NCI-H1436 treated with DMSO at 0.1 percent for 48 hours (cell line): Measurements from ENCODE around the gene MAN2B2.
"Not testable (repeated sequence)": the region's sequence is repeated elsewhere in the genome, so short reads cannot be mapped to it uniquely, and the experiment has no call there.

Experiments used
- DNase-seq: peaks from one replicate; lab custom pipeline; 2025; lab: John Stamatoyannopoulos, UW

The MAN2B2 gene

GRCh38 chr4:6617246-6617645, 42.3 kb downstream of the MAN2B2 start:
- DNase-seq = no peak

- DNase-seq = no peak
Measured at GRCh38 chr4:6618386-6619115, 43.6 kb downstream of the MAN2B2 start.

GRCh38 chr4:6619116-6619465, 44.1 kb downstream of the MAN2B2 start:
- DNase-seq = no peak

- DNase-seq = no peak
Measured at GRCh38 chr4:6619466-6620255, 44.7 kb downstream of the MAN2B2 start.

DNA sequence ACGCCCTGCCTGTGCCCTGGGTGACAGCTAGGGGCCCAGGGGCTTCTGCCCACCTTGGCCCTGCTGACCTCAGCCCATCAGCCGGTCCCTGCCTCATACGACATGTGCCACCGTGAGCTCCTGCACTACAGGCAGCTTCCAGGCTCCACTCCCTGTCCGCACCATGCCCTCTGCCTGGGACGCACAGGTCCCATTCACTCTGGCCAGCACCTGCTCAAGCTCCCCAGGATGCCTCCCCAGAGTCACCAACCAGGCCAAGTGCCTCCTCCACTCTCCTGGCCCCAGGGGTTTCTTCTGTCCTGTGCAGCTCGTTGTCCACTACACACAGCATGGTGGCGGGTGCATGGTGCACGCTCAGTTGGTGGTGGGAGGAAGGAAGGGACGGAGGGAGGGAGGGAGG, 45.3 kb downstream of the MAN2B2 start:
- no peak for DNase-seq

DNA sequence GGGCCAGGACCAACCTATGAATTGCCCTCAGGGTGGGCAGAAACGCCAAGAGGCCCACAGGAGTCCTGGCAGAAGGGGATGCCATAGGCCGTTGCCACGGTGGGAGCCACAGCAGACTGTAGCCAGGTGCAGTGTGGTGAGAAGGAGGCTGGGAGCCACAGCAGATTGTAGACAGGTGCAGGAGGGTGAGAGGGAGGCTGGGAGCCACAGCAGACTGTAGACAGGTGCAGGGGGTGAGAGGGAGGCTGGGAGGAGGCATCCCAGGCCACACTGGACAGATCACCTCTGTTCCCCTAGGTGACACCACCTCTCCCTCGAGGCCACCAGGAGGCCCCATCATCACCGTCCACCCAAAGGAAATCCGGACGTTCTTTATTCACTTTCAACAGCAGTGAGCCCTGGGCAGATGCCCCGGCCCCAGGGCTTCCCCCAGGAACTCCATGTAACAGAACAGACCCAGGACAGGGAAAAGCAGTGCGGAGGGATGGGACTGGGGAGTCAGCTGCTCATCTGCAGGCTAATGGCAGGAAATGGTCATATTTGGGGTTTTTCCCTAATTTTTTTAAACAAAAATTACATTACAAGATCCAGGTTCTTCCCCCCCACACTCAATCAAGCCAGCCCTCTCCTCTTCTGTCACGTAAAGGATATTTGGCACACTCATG, 46.0 kb downstream of the MAN2B2 start:
- DNase-seq = no peak

- DNase-seq = no peak
Measured at GRCh38 chr4:6621556-6621927, 46.6 kb downstream of the MAN2B2 start.

DNA sequence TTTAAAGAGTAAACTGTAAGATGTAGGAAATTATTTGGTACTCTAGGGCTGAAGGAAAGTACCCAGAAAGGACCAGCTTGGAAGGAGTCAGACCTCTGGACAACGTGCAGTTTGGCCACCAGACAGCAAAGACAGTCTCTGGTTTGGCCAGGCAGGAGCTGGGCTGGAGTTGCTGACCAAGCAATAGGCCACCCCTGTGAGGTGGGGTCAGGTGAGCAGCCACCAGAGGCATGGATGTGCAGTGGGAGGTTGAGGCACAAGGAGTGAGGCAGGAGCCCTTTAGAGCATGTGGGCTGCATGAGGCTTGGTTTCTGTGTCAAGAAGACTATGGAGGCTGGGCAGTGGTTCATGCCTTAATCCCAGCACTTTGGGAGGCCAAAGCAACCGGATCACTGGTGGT, 47.8 kb downstream of the MAN2B2 start:
- DNase-seq = no peak

GRCh38 chr4:6625256-6625655, 50.3 kb downstream of the MAN2B2 start:
- DNase-seq = no peak

DNA sequence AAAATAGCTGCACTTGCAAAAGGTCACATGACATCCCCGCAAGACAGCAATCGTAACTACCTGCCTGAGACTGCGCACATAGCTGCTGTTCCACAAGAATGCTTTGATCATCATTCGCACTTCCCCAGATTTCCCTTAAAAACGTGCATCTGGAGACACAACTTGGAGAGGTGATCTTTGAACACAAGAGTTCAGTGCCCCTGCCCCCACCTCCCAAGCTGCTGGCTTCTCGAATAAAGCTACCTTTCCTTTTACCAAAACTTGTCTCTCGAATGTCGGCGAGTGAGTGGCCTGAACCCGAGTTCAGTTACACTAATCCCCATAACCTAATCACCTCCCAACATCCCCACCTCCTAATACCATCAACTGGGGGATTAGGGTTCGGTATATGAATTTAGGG, 51.1 kb downstream of the MAN2B2 start:
- no peak for DNase-seq

DNA sequence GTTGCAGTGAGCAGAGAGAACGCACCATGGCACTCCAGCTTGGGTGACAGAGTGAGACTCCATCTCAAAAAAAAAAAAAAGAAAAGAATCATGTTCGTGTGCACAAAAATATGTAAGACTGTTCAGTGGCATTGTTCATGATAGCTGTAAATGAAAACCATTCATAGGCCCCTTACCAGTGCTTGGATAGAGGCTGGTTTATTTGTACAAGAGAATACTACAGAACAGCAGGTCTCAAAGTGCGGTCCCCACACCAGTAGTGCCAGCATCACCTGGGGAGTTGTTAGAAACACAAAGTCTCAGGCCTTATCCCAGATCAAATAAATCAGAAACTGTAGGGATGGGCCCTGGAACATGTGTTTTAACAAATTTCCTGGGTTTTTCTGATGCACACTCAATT, 52.8 kb downstream of the MAN2B2 start:
- no peak for DNase-seq

DNA sequence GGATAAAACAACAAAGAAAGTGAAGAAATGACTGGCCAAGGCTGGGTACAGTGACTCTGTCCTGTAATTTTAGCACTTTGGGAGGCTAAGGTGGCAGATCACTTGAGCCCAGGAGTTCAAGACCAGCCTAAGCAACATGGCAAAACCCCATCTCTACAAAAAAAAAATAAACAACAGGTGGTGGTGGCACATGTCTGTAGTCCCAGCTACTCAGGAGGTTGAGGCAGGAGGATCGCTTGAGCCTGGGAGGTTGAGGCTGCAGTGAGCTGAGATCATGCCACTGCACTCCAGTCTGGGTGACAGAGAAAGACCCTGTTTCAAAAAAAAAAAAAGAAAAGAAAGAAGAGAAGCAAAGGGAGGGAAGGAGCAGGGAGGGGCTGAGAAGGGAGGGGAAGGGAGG, 53.5 kb downstream of the MAN2B2 start:
- not testable (repeated sequence) for DNase-seq

DNA sequence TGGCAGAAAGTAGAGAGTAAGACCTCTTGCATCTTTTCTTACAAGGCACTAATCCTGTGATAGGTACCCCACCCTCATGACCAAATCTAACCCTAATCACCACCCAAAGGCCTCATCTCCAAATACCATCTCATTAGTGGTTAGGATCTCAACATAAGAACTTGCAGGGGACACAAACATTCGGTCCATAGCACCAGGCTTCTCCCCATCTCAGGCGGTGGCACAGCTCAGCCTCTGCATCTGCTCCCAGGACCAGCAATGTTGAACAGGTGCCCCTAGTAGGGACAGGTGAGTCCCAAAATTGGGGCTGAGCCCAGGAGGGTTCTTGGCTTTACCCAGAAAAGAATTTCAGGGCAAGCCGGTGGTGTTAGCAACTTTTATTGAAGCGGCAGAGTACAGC, 57.1 kb downstream of the MAN2B2 start:
- no peak for DNase-seq

DNA sequence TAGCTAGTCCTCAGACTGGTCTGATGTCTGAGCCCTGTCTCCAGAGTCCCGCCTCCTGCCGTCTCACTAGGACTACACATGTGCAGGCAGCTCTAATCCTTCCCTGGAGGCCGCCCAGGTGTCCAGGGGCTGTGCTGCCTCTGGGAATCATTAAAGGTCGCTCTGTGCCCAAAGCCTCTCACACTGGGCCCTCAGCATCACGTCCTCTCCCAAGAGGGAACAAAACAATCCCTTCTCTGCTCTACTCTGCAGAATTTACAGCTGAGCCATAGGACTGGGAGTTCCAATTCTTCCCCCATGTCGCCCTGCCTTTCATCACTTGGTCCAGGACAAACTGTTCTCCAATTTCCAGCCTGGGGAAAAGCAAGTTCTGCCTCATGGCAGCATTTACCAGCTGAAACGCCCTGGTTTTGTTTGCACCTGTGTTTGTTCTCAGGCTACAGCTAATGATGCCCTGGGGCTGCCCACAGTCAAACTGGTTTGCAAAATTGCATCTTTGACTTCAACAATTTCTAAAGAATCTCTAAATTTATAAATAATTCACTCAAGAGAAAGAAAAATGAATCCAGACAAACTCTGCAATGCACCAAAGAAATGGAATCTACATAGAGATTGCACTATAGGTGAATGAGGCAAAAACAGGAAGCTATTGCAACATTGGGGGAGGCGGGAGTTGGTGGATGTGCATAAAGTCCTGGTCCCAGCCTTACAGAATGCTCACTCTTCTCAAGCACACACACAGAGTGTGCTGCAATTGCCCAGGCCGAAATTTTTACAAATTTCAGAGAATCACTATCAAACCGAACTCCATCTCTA, 58.3 kb downstream of the MAN2B2 start:
- DNase-seq = no peak

- DNase-seq = no peak
Measured at GRCh38 chr4:6634746-6635145, 59.8 kb downstream of the MAN2B2 start.

DNA sequence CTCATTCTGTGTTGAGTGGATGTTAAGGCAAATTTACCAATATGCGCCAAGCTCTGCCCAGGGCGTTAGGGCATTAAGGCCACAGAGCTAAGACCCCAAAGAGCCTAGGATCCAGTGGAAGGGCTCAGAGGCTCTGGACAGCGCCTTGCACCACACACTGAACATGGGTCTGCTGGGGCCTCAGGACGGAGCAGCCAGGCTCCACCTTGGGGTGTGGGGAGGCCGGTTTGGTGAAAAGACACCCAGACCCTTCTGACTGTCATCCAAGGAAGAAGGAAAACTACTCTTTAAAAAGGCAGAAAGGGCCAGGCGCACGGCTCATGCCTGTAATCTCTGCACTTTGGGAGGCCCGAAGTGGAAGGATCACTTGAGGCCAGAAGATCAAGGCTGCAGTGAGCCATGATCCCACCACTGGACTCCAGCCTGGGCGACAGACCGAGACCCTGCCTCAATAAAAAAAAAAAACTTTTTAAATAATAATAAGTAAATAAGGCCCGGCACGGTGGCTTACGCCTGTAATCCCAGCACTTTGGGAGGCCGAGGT, 64.2 kb downstream of the MAN2B2 start:
- no peak for DNase-seq

DNA sequence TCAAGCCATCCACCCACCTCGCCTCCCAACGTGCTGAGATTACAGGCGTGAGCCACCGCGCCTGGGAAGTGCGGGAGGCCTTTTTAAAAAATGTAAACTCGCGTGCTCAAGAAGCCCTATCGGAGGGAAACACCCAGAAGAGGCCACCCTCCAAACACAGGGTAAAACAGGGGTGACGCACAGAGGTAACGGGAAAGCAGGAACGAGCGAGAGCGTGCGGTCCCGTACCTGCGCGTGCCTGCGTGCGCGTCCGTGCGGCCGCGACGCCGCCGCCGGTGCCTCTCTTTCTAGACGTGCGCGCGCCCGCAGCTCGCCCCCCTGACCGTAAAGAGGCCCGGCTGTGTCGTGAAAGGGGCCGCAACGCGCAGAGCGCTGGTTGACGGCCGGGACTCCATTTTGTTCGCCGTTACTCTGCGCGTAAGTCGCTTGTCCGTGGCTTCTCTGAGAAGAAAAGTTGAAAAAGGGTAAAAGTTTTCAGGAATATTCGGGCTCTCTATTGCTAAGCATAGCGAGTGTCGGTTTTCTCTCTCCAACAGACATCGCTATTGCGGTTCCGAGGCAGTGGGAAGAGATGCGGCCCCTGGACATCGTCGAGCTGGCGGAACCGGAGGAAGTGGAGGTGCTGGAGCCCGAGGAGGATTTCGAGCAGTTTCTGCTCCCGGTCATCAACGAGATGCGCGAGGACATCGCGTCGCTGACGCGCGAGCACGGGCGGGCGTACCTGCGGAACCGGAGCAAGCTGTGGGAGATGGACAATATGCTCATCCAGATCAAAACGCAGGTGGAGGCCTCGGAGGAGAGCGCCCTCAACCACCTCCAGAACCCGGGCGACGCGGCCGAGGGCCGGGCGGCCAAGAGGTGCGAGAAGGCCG, 65.5 kb downstream of the MAN2B2 start, which contains the start of gene MRFAP1:
Gene MRFAP1, plus strand, starts transcription at position 394 of the 872 bp plus-strand sequence. Its CDS starts 178 bp downstream, at position 572.
- DNase-seq = peak; percentile 43

DNA sequence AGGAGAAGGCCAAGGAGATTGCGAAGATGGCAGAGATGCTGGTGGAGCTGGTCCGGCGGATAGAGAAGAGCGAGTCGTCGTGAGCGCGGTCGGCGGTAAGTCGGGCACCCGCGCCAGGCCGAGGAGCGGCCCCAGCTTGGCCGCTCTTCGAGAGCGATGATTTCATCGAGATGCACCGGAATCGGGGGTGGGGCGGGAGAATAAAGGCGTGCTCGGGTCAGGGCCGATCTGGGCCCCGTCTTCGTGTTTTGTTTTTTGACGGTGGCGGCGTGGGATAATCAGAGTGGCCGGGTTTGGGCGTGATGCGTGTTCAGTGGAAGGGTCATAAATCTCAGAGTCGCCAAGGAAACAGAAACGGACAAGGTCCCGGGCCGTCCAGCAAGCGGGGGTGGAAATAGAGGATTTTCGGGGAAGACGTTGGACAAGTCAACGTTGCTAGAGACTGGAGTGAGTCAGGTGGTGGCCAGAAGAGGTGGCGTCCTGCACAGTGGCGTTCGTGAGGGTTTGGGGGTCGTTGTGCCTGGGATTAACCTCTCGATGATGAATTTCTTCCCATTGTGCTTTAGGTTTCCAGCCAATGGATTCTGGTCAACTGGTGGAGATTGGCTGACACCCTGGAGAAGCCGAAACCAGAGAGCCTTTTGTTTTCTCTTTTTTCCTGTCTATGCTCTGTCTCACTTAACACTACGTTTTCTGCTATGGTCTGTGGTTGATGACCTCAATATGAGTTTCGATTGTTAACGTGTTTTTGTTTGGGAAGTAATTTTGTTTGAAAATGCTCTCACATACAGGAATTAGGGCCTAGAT, 66.4 kb downstream of the MAN2B2 start:
- no peak for DNase-seq

- no peak for DNase-seq
Measured at GRCh38 chr4:6641971-6642320, 67.0 kb downstream of the MAN2B2 start.
